ENCODE measurements around the gene KRTAP10-10.
"Not testable (repeated sequence)": the region's sequence is repeated elsewhere in the genome, so short reads cannot be mapped to it uniquely, and the experiment has no call there.

Gene KRTAP10-10

GRCh38 chr21:44650973-44651675, 14.0 kb downstream of the KRTAP10-10 start:
- DNase-seq (ENCODE audit: low read depth): no peak

DNA sequence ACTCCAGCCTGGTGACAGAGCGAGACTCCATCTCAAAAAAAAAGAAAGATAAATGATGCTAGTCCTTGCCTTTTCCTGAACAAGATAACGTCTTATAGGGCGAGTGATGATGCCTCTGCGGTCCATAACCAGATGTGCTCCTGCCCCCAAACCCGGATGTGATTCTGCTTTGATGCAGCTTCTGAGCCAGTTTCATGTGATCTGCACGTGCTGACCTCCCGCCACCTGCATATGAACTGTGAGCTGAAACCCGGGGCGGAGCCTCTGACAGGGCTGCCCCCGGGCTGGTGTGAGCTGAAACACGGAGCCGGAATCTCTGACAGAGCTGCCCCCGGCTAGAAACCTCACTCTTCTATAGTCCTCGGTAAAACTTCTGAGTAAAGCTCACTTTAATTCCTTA, 16.0 kb downstream of the KRTAP10-10 start:
- DNase-seq (ENCODE audit: low read depth): no peak

DNA sequence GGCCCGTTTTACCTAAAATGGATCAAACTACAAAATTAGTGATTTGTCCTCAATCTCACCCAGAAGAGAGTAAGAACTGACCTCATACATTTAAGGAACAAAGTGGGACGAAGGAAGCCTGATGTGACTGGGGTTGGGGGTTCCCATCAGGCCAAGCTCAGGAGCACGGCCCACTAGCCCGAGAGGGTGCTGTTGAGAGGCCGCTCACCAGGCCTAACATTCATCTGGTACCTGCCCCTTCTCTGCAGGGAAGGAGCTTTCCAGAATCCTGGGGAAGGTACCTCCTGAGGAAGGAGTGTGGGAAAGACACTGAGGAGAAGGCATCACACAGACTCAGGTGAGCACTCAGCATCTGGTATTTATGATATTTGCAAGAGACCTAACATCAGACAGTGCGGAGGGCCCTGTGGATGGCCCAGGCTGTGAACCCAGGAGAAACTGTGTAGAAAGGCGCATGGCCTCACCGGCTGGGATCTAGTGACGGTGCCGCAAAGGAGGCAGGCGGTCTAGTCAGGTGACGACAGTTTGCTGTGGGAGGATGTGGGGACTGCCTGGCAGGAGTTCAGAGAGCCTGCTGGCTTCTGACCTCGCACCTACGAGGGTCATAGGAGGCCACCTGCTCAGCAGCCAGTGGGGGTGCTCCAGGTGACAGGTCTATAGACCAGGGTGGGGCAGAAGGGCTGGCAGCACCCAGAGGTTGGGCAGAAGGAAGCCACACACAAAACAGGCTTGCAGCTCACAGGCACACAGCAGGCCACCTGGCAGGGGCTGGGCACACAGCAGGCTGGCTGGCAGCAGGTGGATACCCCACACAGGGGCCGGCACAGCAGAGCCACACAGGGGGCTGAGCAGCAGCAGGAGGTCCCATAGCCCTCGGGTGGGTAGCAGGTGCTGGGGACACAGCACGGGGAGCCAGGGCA, 16.8 kb downstream of the KRTAP10-10 start:
- DNase-seq (ENCODE audit: low read depth): no peak

GRCh38 chr21:44654576-44655175, 17.5 kb downstream of the KRTAP10-10 start, which contains the start of gene KRTAP12-4:
KRTAP12-4 (minus strand) TSS chr21:44654659; CDS start chr21:44654614, 45 bp downstream.
- no peak for DNase-seq (ENCODE audit: low read depth)

DNA sequence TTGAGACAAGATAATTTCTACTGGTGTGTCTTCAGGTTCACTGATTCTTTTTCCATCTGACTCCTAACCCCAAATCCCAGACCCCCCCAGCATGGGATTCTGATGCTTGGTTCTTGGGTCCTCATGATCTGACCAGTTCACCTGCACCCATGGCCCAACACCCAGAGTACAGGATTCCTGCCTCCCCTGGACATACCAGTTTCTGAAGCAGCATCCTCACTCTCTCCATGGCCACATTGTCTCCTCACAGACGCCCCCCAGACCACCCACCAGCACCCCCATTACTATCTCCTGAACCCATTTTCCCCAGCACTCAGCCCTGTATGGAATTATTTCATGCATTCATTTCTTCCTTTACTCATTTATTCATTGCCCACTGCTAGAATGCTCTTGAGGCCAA, 19.7 kb downstream of the KRTAP10-10 start:
- no peak for DNase-seq (ENCODE audit: low read depth)

GRCh38 chr21:44657635-44658540, 20.7 kb downstream of the KRTAP10-10 start, which contains the start of gene KRTAP12-3:
KRTAP12-3 (plus strand) TSS chr21:44657932; CDS start chr21:44657980, 48 bp downstream.
- DNase-seq (ENCODE audit: low read depth): no peak

GRCh38 chr21:44658541-44658910, 21.4 kb downstream of the KRTAP10-10 start:
- DNase-seq (ENCODE audit: low read depth): no peak

DNA sequence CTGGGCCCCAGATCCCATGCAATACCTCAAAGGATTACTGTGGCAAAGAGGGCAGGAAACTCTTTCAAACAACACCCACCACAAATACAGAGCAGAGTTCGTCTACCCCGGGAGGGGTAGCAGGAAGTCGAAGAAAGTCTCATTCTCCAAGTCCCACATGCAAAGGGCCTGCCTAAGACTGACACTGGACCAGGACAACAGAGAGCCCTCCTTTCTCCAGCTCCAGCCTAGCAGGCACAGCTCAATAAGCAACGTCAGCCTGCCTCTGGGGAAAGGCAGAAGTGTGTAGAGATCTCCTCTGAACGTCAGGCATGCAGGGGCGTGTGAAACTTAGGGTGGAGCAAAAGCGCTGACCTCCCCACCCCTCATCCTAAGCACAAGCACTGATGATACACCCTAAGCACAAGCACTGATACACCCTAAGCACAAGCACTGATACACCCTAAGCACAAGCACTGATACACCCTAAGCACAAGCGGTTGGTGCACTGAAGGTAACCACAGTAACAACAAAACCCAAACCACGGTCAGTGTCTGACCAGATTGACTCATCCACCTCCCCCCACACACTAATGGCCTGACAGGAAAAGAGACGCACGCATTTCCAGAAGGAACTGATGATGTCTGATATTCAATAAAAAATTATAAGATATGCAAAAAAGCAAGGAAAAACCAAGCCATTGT, 21.9 kb downstream of the KRTAP10-10 start:
- DNase-seq (ENCODE audit: low read depth): no peak

DNA sequence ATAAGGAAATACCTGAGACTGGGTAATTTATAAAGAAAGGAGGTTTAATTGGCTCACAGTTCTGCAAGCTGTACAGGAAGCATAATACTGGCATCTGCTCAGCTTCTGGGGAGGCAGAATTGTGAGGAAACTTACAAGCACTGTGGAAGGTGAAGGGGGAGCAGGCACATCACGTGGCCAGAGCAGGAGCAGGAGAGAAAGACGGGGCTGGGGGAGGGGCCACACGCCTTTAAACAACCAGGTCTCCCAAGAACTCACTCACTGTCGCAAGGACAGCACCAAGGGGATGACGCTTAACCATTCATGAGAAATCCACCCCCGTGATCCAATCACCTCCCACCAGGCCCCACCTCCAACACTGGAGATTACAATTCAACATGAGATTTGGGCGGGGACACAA, 24.4 kb downstream of the KRTAP10-10 start:
- not testable (repeated sequence) for DNase-seq (ENCODE audit: low read depth)

- no peak for DNase-seq (ENCODE audit: low read depth)
These were observed 27.5 kb downstream of the KRTAP10-10 start for GRCh38 chr21:44664691-44665090.

- no peak for DNase-seq (ENCODE audit: low read depth)
These were observed 29.5 kb downstream of the KRTAP10-10 start, which contains the start of gene KRTAP12-2 for GRCh38 chr21:44666401-44667320. KRTAP12-2 (minus strand) TSS chr21:44666927; CDS start chr21:44666886, 41 bp downstream.

GRCh38 chr21:44667612-44668011, 30.5 kb downstream of the KRTAP10-10 start:
- DNase-seq (ENCODE audit: low read depth): no peak

DNA sequence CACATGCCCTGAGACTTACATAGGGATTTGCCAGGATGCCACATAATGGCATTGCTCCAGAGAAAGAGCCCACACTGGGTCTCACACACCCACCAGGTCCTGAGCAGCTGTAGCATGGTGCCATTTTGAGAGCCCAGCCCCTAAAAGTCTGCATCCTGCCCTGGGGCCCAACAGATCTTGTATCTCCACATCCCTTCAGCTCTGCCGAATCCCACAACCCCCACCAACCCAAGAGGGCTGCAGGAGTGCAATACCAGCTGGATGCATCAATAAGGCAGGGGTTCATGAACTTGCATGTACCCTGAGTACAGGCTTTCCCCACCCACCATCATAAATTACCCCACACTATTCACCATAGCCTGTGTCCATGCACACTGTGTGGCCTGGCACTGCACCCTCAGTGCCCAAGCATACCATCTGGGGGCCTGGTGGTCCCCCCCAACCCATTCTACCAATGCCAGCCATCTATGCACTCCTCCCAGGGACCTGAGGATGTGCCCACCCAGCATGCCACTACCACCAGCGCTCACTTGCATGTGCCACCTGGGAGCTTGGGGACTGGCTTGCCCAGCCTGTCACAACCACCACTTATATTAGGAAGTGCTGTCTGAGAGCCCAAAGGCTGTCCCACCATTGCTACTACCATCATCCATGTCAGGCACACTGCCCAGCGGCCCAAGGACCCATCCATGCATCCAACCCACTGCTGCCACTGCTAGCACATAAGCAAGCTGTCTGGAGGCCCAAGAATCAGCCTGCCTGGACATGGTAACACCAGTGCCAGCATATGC, 33.7 kb downstream of the KRTAP10-10 start:
- no peak for DNase-seq (ENCODE audit: low read depth)

- no peak for DNase-seq (ENCODE audit: low read depth)
These were observed 34.8 kb downstream of the KRTAP10-10 start for GRCh38 chr21:44671911-44672310.

GRCh38 chr21:44677881-44678280, 40.7 kb downstream of the KRTAP10-10 start:
- DNase-seq (ENCODE audit: low read depth): no peak

- no peak for DNase-seq (ENCODE audit: low read depth)
These were observed 44.0 kb downstream of the KRTAP10-10 start for GRCh38 chr21:44681152-44681551.

- no peak for DNase-seq (ENCODE audit: low read depth)
These were observed 44.9 kb downstream of the KRTAP10-10 start, which contains the start of gene KRTAP12-1 for GRCh38 chr21:44681861-44682579. KRTAP12-1 (minus strand) TSS chr21:44682163; CDS start chr21:44682123, 40 bp downstream.

DNA sequence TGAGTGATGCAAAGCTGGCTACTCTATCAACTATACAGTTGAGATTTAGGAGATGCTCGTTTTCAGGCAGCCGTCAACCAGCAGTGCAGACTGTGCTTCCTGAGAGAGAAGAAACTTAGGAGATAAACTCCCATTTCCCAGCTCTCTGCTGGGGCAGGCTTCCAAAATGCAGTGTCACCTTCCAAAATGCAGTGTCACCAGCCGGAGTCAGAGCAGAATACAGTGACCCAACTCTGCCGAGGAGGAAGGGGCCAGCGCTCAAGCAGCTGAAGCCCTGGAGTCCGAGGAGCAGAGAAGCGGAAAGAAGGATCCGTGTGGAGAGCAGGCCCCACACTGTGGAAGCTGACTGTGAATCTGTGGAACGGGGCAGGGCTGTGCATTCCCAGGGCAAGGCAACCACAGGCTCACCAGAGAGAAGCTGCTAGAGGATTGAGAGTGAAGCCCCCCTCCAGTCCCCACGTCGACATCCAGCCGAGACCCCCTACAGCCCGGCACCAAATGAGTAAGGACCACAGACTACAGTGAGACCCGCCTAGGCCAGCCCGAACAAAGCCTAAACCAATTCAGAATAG, 45.5 kb downstream of the KRTAP10-10 start:
- DNase-seq (ENCODE audit: low read depth): no peak
